Omental fat pad (tissue), 4 donors: ENCODE results near the gene CEP131. TPM values are rescaled to one million over a fixed set of nuclear protein-coding genes. Genes with fewer than 3 reads are reported as not detected.
"Not testable (repeated sequence)": the region's sequence is repeated elsewhere in the genome, so short reads cannot be mapped to it uniquely, and the experiment has no call there.

Experiments
- ATAC-seq: fragments of 150-250 bp; one replicate; pipeline ENCODE4 v1.9.1; 2016; ENCODE audit warnings: mild to moderate bottlenecking, moderate library complexity; ENCODE audit not compliant: low FRiP score
- DNase-seq: peaks from one replicate; pipeline ENCODE4 v3.0.0-alpha.2; 2019; ENCODE audit warnings: low spot score
- CTCF ChIP-seq, 3 donors: fragments of 450-650 bp; IDR thresholded peaks; one replicate each; pipeline ENCODE4 v1.5.1; 2016 to 2017; ENCODE audit warnings: antibody characterized with exemption in 3 of 3, mild to moderate bottlenecking in 3 of 3, moderate library complexity in 2 of 3
- total RNA-seq, 4 donors: library from RNA; depleted of rRNA; stranded (reverse); fragments of >200 nt; gene quantifications; one replicate each; pipeline ENCODE4 v1.1.0, GENCODE V29; 2016

The CEP131 gene
- total RNA-seq, 4 donors from 2014 or later = 3.0 to 11.5 (median 5.6) TPM

DNA sequence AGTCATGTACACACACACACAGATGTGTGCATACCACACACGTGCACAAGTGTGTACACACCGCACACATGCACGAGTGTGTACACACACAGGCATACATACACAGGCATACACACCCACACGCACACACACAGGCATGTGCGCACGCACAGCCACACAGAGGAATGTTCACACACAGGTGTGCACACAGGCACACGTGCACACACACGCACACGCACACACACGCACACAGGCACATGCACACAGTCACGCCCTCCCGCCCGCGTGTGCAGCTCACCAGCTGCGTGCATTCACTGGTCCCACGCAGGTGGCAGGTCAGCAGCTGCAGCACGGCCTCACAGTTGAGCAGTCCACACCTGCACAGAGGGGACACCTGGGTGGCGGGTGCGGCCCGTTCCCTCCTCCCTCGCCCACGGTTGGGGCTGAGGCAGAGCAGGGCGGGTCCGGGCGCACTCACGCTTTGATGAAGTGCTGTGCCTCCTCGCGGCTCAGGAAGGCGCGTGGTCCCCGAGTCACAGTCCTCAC, 8.4 kb upstream of the CEP131 start:
- no peak for TF ChIP-seq CTCF (IDR thresholded peaks at IDR 0.05)
- ATAC-seq (no peak), DNase-seq (no peak)

GRCh38 chr17:81230043-81230820, 7.5 kb upstream of the CEP131 start:
- DNase-seq = no peak
- no peak for ATAC-seq
- no peak for TF ChIP-seq CTCF (IDR thresholded peaks at IDR 0.05)

DNA sequence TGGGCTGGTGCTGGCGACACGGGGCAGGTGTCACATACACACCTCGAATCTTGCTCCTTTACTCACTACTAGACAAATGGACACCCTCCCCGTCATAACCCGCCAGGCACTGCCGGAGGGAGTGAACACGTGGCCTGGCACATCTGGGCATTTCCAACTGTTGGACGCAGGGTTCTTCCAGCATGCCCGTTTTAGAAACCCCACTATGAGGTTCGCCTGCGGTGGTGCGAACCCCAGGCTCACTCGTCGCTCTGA, 6.8 kb upstream of the CEP131 start:
- ATAC-seq = no peak
- DNase-seq = no peak
- TF ChIP-seq CTCF (IDR thresholded peaks at IDR 0.05) = no peak

GRCh38 chr17:81228834-81229665, 6.3 kb upstream of the CEP131 start:
- DNase-seq = no peak
- no peak for TF ChIP-seq CTCF (IDR thresholded peaks at IDR 0.05)
- no peak for ATAC-seq

- DNase-seq (no peak), ATAC-seq (no peak)
- TF ChIP-seq CTCF (IDR thresholded peaks at IDR 0.05) = no peak
These were observed 5.7 kb upstream of the CEP131 start for GRCh38 chr17:81228420-81228819.

DNA sequence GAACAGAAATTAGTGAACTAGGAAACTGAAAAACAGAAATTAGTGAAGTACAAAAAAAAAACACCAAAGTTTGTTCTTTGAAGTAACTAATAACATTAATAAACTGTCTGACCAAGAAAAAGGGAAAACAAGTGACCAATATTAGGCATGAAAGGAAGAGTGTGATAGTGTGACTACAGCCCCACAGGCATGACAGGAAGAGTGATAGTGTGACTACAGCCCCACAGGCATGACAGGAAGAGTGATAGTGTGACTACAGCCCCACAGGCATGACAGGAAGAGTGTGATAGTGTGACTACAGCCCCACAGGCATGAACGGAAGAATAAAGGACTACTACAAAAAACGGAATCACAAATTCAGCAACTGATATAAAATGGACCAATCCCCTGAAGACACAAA, 4.9 kb upstream of the CEP131 start:
- ATAC-seq, DNase-seq: not testable (repeated sequence)

DNA sequence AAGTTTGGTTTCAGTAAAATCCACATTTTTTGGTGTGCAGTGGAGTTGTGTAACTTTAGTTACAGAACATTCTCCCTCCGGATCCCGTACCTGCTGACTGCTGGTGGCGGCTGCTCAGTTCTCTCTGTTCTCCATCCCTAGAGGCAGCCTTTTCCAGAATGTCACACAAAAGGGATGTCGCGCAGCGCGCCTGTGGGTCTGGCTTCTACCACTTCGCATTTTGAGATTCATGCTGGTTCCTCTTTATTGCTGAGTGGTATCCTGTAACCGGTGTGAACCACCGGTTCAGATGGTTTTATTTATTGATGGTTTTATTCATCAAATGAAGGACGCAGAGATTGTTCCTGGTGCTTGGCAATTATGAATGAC, 981 bp upstream of the CEP131 start:
- no peak for ATAC-seq
- no peak for DNase-seq
- TF ChIP-seq CTCF (IDR thresholded peaks at IDR 0.05) = no peak
